Fibroblast of skin of left quadriceps (primary cell): ENCODE results near the gene MTOR.

Source experiments
- DNase-seq, 2 experiments: peaks; one replicate each; pipeline ENCODE4 v3.0.0-alpha.2; 2013; ENCODE audit warnings: low read depth in 2 of 2

The MTOR gene

DNA sequence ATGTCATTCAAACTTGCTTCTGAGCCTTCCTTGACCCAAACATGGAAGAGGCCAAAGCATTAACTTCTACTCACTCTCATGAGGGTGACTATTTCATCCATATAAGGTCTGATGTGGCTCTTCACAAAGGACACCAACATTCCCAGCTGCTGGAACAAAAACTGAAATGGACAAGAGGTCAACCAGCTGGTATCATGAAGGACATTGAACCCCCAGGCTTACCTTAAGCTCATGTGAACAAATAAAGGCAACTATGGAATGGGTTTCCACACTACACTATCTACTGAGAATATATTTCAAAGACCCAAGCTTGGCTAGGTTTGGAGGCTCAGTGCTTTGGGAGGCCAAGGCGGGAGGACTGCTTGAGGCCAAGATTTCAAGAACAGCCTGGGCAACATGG lies 46.3 kb downstream of the MTOR start:
- DNase-seq: no peak

DNA sequence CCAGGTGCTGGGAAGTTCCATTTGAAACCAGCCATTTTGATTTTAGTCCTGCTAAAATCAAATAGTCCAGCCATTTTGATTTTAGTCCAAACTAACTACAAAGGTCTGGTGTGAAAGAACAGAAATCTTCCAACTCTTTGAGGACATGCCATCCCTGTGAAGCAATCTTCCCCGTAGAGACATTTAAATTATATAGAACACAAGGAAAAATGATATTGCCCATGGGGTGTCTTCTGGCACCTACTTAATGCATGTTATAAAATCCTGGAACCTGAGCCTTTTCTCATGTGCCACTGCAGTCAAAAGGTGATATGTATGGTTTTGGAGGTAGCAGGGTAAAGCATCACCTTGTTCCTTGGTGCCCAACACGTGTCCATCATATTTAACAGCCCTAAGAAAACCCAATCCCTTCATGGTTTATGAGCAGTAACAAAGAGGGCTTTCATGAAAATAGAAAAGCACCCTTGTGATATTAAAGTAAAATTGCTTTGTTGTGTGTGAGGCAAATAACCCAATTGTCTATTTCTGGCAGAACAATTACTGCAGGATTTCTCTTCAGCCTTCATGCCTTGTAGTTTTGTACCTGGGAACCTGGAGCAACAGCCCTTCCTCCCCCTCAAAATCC lies 46.9 kb downstream of the MTOR start:
- no peak for DNase-seq

DNA sequence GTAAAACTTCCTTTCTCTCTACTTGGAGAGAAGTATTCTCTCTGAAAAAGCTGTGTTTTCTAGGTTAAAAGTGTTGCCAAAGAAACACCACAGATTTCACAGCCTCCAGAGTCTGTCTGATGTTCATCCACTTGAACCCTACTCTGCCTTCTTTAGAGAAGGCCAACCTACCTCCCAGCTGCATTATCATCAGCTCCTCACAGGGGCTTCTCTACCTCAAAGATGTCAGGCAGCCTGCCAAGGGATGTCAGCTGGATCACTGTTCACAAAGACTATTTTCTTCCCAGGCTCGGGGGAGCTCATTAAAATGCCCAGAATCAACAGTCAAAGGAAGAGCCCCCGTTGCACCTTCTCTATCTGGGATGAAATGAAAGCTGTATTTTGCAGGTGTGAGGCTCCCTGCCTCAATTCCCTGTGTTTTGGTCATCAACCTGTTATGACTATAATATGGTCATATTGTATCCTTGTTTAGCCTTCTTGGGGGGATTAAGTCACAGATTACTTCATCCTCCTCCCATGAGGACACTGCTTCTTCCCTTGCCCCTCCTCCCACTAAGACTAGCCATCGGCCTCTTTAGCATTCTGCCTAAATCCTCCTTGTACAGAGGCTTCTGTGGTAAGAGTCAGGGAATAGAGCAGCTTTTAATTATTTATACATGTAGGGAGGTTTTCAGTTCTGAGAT lies 47.5 kb downstream of the MTOR start:
- DNase-seq: no peak

DNA sequence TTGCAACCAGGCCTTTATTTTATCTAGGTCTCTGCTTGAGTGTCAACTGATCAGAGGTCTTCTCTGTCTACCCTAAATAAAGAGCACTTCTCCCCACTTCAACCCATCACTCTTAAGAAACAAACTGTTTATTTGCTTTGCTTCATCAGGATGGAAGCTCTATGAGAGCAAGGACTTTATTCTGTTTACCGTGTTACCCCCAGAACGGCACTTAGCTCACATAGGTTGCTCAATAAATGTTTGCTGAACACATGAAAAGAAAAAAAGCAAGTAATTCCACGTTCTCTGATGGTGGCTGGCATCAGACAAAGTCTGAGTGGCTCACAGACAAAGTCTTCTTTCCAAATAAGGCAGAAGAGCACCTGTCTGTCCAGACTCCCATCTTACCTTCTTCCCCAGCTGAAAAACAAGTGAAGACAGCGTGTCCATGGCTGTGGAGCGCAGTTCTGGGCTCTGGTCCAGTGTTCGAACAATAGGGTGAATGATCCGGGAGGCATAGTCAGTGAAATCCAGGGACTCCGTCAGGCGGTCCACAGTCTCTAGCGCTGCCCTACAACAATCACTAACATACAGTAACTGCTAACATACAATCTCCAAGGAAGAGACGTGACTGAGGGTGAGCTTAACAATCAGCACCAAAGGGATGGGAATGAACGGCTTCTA lies 50.3 kb downstream of the MTOR start:
- DNase-seq: no peak

DNA sequence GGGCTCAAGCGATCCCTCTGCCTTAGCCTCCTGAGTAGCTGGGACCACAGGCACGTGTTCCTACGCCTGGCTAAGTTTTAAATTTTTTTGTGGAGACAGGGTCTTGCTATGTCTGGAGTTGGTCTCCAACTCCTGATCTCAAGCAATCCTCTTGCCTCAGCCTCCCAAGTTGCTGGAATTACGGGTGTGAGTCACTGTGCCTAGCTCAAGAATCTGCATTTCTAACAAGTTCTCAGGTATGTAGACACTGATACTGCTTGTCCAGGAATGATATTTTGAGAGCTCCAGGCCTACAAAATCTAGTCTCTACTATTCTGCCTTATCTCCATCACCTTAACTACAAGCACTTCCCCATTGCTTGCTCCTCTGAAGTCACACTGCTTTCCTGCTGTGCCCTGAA lies 50.9 kb downstream of the MTOR start:
- DNase-seq: no peak

DNA sequence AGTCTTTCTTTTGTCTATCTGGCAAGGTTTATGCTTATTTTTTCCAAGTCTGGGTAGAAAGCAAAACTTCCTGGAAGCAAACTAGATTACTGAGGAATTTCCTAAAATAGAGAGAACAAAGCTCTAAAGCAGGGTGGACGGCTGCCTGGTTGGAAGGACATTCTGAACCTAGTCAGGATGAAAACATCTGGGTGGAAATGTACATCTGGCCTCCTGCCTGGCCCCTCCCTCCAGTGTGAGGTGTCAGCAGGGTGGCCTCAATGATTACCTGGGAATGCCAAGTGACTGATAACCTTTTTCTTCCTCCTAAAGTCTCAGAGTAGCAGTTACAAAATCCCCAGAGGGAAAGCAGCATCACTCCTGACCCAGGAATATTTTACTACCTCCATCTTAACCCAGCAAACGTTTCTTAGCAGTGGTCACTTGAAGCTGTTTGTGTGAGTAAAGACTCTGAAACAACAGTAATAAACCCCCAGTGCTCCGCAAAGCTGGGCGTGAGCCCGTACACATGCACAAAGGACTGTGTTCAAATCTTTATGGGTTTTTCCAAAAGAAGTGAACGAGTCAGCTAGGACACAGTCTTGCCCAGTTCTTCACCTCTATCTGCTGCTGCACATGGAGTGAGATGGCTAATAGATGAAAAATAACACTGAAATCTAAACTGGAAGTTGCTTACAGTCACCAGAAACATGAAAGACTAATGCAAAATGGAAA lies 54.3 kb downstream of the MTOR start:
- no peak for DNase-seq

DNA sequence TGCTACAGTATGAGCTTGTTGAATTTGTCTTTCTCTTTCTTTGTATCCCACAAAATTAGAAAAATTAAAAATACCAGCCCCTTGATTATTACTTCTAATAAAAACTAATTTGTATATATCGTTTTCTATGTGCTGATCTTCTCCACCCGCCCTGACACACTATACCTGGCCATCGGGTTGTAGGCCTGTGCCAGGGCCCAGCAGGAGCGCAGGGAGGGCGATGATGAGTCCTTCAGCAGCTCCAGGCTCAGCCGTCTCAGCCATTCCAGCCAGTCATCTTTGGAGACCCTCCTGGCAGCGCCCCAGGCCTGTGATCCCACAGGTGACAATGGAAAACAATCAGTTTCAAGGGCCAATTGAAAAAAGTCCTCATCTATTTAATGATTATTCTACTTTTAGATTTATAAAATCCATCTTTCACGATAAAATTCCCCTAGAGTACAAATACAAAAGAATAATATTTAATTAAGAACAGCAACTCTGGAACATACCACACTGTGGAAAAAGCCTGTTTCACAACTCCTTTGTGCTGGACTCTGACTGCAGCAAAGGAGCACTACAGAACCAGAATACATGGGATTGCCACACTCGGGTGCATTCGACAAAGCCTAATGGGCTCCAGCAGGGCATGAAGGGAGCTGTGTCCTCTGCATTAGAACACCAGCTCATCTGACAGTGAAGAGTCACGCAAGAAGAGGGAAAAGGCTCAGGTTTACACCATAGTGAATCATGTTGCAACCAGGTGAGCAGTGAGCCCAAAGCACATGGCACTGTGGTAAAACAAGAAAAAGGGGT lies 57.8 kb downstream of the MTOR start:
- no peak for DNase-seq

DNA sequence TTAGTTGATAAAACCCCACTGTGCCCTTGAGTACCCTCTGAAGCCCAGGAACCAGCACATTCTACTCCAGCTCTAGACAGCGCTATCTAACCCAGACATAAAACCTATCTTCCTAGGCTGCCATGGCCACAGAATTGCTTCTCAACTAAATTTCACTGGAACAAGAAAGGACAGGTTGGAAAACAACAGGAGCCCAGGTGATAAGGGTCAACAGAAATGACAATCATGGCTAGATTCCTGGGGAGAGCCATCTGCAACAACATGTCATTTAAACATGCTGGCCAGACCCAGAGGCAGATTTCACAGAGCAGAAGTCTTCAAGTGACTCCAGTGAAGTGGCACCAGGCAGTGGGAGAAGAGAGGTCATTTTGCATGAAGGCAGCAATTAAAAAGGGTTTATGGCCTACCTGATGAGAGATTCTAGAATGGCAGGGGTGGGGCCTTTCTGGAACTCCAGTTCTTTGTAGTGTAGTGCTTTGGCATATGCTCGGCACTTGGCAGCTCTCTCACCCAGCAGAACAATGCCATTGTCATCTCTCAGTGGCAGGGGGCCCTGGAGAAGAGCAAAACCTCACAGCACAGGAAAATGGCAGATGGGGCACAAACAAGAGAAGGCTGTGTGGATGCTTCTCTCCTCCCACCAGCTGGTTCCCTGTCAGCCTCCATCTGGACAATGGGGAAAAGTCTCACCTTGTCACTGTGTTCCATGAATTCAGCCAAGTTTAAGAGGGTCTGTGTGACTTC lies 63.3 kb downstream of the MTOR start:
- no peak for DNase-seq

DNA sequence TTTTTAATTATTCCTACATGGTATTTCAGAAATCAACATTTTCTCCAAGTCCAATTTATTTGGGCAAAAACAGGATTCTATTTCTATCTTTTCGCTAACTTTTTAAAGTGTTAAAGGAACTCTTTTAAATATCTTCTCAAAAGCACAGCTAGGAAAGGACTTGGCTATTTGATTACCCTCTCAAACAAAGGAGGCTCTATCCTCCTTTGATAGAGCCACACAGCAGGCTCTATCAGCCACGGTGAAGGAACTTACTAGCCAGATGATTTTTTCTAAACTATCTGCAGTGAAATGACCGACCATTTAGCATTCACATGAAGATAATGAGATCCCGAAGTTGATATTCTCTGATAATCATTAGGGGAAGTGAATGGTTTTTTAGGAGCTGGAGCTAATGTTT lies 64.1 kb downstream of the MTOR start:
- DNase-seq: no peak

DNA sequence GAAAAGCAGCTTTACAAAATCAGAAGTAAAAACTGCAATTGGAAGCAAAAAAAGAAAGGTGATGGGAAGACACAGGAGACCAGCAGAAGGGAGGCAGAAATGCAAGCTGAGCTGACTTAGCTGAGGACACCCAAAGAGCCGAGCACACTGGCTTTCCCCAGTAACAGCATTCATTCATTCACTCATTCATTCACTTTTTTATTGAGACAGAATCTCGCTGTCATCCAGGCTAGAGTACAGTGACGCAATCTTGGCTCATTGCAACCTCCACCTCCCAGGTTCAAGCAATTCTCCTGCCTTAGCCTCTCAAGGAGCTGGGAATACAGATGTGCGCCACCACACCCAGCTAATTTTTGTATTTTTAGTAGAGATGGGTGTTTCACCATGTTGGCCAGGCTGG lies 65.0 kb downstream of the MTOR start:
- no peak for DNase-seq

DNA sequence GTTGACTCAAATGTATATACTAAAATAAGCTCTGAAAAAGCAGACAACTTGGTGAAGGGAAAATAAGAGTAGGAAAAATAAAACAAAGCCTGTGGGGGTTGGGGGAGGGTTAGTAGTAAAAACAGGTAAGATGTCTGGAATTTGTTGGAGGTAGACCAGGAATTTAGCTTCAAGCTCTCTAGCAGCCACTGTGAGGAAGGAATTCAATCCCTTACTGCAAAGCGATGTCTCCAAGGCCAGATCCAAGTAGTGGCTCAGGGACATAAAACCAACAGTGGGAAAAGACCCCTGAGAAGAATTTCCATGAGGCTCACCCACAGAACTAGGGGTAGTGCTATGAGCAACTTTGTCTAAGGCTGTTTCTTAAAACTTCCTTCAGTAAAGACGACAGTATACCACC lies 65.4 kb downstream of the MTOR start:
- DNase-seq: no peak

DNA sequence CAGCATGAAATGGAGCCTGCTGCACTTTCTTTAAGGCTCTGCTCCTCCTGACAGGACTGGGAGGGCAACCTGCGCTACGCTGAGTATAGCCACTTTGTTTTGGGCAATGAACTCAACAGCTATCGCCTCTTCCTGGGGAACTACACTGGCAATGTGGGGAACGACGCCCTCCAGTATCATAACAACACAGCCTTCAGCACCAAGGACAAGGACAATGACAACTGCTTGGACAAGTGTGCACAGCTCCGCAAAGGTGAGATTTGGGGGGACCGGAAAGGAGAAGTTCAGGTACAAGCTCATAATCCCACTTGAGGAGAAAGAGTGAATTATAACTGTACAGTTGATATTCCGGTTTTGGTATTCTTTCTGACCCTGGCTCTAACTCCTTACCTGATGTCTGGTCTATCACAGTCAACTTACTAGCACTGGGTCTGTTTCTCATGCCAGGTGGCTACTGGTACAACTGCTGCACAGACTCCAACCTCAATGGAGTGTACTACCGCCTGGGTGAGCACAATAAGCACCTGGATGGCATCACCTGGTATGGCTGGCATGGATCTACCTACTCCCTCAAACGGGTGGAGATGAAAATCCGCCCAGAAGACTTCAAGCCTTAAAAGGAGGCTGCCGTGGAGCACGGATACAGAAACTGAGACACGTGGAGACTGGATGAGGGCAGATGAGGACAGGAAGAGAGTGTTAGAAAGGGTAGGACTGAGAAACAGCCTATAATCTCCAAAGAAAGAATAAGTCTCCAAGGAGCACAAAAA lies 67.8 kb downstream of the MTOR start:
- no peak for DNase-seq

DNA sequence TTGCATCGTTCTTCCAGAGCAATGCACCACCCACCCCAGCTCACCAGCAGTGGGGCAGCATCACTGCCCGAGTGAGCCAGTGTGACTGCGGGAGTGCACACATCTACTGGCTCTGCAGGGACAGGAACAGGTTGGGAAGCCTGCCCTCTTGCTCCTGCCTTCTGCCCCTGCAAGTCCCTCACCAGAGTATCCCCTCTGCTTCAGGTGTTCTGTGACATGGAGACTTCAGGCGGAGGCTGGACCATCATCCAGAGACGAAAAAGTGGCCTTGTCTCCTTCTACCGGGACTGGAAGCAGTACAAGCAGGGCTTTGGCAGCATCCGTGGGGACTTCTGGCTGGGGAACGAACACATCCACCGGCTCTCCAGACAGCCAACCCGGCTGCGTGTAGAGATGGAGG lies 69.0 kb downstream of the MTOR start:
- no peak for DNase-seq

DNA sequence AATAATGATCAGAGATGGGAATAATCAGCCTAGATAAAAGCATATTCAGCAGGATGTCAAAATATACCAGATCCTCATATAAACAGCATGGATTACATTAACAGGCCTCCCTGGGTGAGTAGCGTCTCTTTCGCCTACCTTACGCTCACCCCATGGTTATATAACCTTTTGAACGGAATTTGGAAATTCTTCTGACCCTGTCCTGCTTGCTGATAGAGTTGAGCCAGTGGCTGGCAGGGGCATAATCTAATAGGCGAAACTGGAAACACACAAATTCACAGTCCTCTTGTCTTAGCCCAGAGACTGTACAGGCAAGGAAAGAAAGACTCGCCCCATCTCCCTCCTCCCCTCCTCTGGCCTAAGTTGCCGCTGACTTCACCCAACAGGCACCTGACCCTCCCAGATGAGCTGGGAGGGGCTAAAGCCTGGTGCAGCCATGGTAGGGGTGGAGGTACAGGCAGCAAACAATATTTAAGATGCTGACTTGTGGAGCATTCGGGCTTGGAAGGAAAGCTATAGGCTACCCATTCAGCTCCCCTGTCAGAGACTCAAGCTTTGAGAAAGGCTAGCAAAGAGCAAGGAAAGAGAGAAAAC lies 73.4 kb downstream of the MTOR start, which contains the start of gene ANGPTL7:
ANGPTL7 (plus strand) TSS at position 498 of the 594 bp plus-strand sequence. CDS start 225 bp downstream, outside the sequence.
- no peak for DNase-seq

DNA sequence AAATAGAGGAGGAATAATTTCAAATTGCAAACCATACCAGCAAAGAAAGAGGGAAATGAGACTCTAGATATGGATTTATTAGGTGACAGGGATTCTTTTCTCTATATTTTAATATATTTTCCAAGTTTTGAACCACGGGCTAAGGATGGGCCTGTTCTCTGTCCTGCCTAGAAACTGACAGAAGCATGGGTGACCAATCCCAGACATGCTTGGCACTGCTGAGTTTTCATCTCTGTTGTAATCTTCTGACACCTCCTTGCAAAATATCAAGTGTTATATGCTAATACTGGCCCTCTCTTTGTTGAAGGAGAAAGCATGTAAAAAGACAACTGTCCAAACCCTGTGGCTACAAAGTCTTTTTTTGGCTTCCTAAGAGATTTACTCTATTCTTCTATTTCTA lies 74.0 kb downstream of the MTOR start:
- DNase-seq: no peak

DNA sequence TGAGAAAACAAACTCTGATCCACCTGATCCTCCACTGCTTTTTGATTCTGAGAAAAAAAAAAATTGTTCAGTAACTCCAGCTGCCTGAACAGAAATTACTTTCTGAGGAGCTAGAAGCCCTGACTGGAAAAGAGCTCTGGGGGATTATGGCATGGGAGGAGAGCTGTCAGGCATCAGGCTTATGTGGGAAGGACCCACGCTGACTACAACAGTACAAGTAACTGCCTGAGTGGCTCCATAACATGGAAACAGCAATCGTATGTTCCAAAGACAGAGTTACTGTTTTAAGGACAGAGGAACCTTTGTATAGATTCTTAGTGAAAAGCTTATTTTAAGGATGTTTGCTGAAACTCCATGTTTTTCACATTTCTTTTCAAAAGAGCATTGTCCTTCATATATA lies 74.4 kb downstream of the MTOR start:
- no peak for DNase-seq

DNA sequence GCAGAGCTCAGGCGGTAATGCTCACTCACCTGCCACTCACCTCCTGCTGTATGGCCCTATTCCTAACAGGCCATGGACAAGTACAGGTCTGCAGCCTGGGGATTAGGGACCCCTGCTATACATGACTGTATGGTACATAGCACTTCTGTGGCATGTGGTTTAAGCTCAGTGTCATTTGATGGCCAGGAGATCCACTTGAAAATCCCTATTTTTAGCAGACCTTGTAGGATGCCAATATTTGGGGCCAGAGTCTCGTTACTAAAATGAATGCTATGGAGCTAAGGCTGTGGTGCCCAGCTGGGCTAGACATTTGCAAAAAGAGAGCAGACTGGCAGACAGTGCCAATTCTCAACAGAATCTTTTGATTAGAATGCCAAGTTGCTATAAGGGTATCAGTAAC lies 74.9 kb downstream of the MTOR start:
- DNase-seq: no peak

DNA sequence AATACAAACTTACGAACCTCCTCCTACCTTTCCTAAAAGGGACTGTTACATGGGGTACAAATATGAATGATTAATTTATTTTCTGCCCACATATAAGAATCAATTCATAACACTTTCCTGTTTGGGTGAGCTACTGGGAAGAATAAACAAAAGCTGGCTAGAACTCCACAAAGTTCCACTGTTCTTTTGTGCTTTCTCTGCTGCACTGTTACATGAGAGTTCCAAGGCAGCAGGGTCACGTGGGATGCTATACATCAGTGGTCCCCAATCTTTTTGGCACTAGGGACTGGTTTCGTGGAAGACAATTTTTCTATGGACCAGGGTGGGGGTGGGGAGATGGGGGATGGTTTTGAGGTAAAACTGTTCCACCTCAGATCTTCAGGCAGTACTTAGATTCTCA lies 75.4 kb downstream of the MTOR start:
- DNase-seq: no peak

DNA sequence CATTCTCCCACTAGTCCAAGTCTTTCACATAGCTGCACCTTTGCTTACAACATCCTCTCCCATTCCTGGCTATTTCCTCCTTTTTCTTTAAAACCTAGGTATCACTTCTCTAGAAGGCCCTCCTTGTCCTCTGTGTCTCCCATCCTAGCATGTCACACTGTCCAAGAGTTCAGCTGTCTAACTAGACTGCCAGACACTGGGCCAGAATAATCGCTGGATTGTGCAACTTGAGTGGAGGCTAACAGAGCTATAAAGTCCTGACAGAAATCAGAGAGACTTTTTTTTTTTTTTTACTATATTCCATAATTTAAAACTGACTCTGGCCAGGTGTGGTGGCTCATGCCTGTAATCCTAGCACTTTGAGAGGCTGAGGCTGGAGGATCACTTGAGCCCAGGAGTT lies 77.4 kb downstream of the MTOR start:
- no peak for DNase-seq

DNA sequence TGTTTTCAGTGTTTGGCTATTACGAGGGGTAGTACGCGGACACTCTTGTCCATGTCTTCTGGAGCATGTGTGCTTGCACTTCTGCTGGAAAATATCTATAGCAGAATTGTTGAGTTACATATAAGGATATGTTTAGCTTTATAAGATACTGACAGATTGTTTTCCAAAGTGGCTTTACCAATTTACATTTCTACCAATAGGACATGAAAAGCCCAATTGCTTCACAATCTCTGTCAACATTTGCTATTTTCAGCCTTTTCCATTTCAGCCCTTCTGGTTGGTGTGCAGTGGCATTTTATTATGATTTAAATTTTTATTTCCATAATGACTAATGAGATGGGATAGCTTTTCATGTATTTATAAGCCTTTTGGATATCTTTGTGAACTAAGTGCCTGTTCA lies 79.5 kb downstream of the MTOR start:
- no peak for DNase-seq
